ENCODE measurements around the gene CD248. TPM values are rescaled to one million over a fixed set of nuclear protein-coding genes. Genes with fewer than 3 reads are reported as not detected.

CD248 gene
- total and polyA plus RNA-seq, 8 donors: 0.58 to 66.9 (median 5.7) TPM

DNA sequence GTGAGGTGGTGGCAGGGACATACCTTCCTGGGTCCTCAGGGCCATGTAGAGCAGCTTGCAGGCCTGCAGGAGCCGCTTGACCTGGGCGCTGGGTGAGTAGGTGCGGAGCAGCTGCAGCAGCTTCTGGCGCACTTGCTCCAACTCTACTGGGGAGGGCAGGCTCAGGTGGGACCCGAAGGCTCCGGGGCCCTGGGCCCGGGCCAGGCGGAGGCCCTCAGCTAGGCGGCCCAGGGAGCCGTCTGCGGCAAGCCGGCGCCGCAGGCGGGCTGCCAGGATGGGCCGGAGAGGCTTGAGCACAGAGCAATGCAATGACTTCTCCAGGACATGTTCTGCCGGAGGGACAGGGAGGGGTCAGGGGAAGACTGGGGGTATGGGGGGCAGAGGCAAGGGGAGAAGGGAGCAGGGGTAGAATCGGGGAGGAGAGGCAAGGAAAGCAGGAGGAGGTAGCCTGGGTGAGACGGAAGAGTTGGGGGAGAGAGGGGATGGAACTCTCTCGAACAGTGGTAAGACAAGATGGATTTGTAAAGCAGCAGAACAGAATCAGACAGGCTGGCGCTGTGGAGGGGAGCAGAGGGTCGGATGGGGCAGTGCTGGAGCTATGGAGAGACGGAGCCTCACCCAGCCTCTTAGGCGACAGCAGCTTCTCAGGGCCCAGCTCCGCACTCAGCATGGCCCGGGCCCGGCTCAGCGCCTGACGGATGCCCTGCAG lies 17.2 kb upstream of the CD248 start:
- peaks cover 17 to 56% (median 50%) of the 10 kb centered on the region in 4 donors for H3K36me3 ChIP-seq
- TF ChIP-seq, protein P1, sequence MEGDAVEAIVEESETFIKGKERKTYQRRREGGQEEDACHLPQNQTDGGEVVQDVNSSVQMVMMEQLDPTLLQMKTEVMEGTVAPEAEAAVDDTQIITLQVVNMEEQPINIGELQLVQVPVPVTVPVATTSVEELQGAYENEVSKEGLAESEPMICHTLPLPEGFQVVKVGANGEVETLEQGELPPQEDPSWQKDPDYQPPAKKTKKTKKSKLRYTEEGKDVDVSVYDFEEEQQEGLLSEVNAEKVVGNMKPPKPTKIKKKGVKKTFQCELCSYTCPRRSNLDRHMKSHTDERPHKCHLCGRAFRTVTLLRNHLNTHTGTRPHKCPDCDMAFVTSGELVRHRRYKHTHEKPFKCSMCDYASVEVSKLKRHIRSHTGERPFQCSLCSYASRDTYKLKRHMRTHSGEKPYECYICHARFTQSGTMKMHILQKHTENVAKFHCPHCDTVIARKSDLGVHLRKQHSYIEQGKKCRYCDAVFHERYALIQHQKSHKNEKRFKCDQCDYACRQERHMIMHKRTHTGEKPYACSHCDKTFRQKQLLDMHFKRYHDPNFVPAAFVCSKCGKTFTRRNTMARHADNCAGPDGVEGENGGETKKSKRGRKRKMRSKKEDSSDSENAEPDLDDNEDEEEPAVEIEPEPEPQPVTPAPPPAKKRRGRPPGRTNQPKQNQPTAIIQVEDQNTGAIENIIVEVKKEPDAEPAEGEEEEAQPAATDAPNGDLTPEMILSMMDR (IDR thresholded peaks at IDR 0.05): no peak
- TF ChIP-seq POLR2A (IDR thresholded peaks at IDR 0.05) (no peak), POLR2AphosphoS5 (IDR thresholded peaks at IDR 0.05) (no peak), EP300 (IDR thresholded peaks at IDR 0.05) (no peak)
- DNase-seq: no peak

DNA sequence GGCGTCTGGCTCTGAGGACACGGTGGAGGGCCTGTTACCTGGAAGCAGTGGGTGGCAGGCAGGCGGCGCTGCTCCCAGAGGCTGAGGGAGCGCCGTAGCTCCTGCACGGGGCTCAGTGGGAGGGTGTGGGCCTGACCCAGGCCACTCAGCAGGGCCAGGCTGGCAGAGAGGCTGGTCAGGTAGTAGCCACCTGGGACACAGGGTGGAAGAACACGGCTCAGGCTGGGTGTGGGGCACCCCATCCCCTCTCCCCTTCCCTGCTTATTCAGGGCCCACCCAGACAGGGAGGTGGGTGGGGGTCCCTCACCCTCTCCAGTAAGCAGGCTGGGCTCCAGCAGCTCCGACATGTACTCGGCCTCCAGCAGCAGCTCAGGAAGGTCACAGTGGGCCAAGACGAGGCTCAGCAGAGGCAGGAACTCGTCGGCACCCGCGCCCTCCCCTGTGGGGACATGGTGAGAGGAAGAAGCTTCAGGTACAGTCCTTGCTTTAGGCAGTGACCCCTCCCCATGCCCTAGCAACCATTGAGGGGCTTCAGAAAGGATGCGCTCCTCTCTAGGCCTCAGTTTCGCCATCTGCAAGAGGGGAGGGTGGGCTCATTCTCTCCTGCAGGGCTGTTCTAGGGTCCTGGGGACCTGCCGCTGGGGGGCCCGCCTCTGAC lies 16.5 kb upstream of the CD248 start:
- Histone ChIP-seq H3K9me3 (no peaks in the 10 kb centered on the region), H3K4me1 (peaks cover 29 to 50% (median 42%) of the 10 kb centered on the region in 4 donors), H3K27ac (no peak overlapping the region), H3K4me3 (no peak overlapping the region), H3K27me3 (no peaks in the 10 kb centered on the region), H3K36me3 (peaks cover 12 to 49% (median 43%) of the 10 kb centered on the region in 4 donors)
- no peak for DNase-seq
- intact Hi-C loops (cut with DNase I; ENCODE audit: low total_unique reads): no loop called here
- WGBS, 5 donors: 83 to 94% (median 91%) methylated on average over 14 to 19 of the region's 19 CpGs
- TF ChIP-seq, protein P1 (IDR thresholded peaks at IDR 0.05): no peak
- TF ChIP-seq POLR2AphosphoS5 (IDR thresholded peaks at IDR 0.05): no peak
- TF ChIP-seq POLR2A (IDR thresholded peaks at IDR 0.05): no peak
- TF ChIP-seq EP300 (IDR thresholded peaks at IDR 0.05): no peak

More for the DNA sequence above, 17.2 kb upstream of the CD248 start:
- Histone ChIP-seq H3K9me3 (no peaks in the 10 kb centered on the region), H3K27me3 (no peaks in the 10 kb centered on the region), H3K27ac (no peak overlapping the region), H3K4me1 (peaks cover 23 to 43% (median 35%) of the 10 kb centered on the region in 4 donors), H3K4me3 (peak overlapping the region in 1 of 4 donors; percentile 46)
- intact Hi-C loops (cut with DNase I; ENCODE audit: low total_unique reads): no loop called here
- 83 to 91% (median 89%) methylated on average over 25 to 29 of the region's 29 CpGs for WGBS, 5 donors

DNA sequence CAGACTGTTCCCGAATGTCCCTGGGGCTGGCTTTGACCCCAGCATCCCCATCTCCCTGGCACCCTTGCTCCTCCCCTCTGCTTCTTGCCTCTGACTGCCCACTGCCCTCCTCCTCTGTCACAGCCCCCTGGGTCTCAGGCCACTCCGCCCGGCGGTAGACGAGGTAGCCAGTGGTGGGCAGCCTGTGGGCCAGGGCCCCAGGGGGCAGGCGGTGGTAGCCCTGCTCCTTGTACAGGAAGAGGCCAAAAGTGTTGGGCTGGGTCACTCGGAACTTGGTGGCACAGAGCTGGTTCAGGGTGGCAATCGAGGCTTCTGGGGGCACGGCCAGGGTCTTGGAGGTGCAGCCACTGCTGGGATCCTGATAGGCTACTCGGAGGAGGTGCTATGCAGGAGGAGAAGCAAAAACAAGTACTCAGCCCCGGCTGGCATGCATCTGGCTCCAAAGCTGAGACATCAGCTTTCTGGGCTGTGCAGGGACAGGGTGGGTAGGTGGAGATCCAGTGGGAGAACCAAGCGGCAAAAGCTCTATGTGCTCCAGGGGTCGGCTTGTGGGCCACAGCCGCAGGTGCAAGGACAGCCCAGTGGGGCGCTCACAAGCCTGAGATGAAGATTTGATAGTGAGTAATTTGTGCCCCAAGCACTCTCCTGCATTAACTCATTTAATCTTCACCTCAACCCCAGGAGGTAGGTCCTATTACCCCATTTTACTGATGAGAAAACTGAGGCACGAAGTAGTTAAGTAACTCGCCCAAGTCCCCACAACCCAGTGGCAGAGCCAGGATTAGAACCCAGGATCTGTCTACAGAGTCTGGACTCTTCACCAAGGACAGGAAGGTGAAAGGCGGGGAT lies 15.8 kb upstream of the CD248 start:
- peaks cover 35 to 56% (median 49%) of the 10 kb centered on the region in 4 donors for H3K4me1 ChIP-seq
- H3K4me3 ChIP-seq: no peak overlapping the region
- no peaks in the 10 kb centered on the region for H3K27me3 ChIP-seq
- intact Hi-C loops (cut with DNase I; ENCODE audit: low total_unique reads): no loop called here
- WGBS, 5 donors: 74 to 88% (median 82%) methylated on average over 14 to 18 of the region's 18 CpGs
- no peaks in the 10 kb centered on the region for H3K9me3 ChIP-seq
- H3K36me3 ChIP-seq: peaks cover 8 to 42% (median 35%) of the 10 kb centered on the region in 4 donors
- no peak for DNase-seq
- H3K27ac ChIP-seq: no peak overlapping the region
- TF ChIP-seq, protein P1 (IDR thresholded peaks at IDR 0.05): no peak
- TF ChIP-seq POLR2AphosphoS5 (IDR thresholded peaks at IDR 0.05) (no peak), EP300 (IDR thresholded peaks at IDR 0.05) (no peak), POLR2A (IDR thresholded peaks at IDR 0.05) (no peak)

All from stomach (tissue), 9 donors.